HEK293 (cell line): Measurements from ENCODE around the gene ABCF2.

ENCODE experiments used
- CTCF ChIA-PET: fragments of 350-600 bp; formaldehyde crosslinking; extraction: SDS; loops from one replicate; lab custom pipeline; 2021; ENCODE audit warnings: antibody characterized with exemption; lab: Yijun Ruan, JAX
- POLR2A ChIA-PET: fragments of 300-600 bp; formaldehyde crosslinking; extraction: SDS; loops from one replicate; lab custom pipeline; 2020; ENCODE audit warnings: antibody characterized with exemption, inconsistent platforms; lab: Yijun Ruan, JAX
- H3K27ac ChIP-seq: fragments of 200-500 bp; sonication (Bioruptor generic); 2 replicates; pipeline ENCODE4 v1.5.1; 2014; ENCODE audit warnings: low read depth, low read length, control low read depth, inconsistent platforms; ENCODE audit errors: extremely low read depth
- H3K36me3 ChIP-seq, 2 experiments: fragments of 200-500 bp in 1 of 2; sonication (Bioruptor generic) in 1 of 2; 1 replicate in 1 of 2; 2 replicates in 1 of 2; pipeline ENCODE4 v1.5.1; 2014 to 2017; ENCODE audit warnings: inconsistent platforms in 2 of 2, low read length in 2 of 2; ENCODE audit not compliant: control insufficient read depth in 2 of 2, insufficient read depth in 1 of 2
- H3K4me1 ChIP-seq: fragments of 200-500 bp; sonication (Bioruptor generic); 2 replicates; pipeline ENCODE4 v1.5.1; 2014; ENCODE audit warnings: mild to moderate bottlenecking, low read length, inconsistent platforms; ENCODE audit not compliant: control insufficient read depth, insufficient read depth
- H3K4me3 ChIP-seq: 2 replicates; pipeline ENCODE4 v1.5.1; 2011; ENCODE audit warnings: low read depth, mild to moderate bottlenecking, control low read depth, low read length, moderate library complexity
- H3K9me3 ChIP-seq: fragments of 200-500 bp; sonication (Bioruptor generic); 2 replicates; pipeline ENCODE4 v1.5.1; 2014; ENCODE audit warnings: low read depth, low read length, inconsistent platforms; ENCODE audit not compliant: control insufficient read depth, insufficient read depth
- GFI1B ChIP-seq: fragments of 450-650 bp; formaldehyde crosslinking; IDR thresholded peaks from 2 replicates; pipeline ENCODE4 v1.5.1; 2016; ENCODE audit warnings: missing biosample characterization, missing genetic modification characterization
- MZF1 ChIP-seq: fragments of 450-650 bp; formaldehyde crosslinking; IDR thresholded peaks from 2 replicates; pipeline ENCODE4 v1.5.1; 2017; ENCODE audit warnings: missing biosample characterization, missing genetic modification characterization, borderline replicate concordance
- OSR2 ChIP-seq: fragments of 450-650 bp; formaldehyde crosslinking; IDR thresholded peaks from 2 replicates; pipeline ENCODE4 v1.5.1; 2016; ENCODE audit warnings: missing biosample characterization, missing genetic modification characterization
- SALL2 ChIP-seq: fragments of 450-650 bp; formaldehyde crosslinking; IDR thresholded peaks from 2 replicates; pipeline ENCODE4 v1.5.0; 2017; ENCODE audit warnings: missing biosample characterization, mild to moderate bottlenecking, missing genetic modification characterization, borderline replicate concordance
- ZFP3 ChIP-seq: fragments of 450-650 bp; formaldehyde crosslinking; IDR thresholded peaks from 2 replicates; pipeline ENCODE4 v1.5.1; 2016; ENCODE audit warnings: low read depth, missing biosample characterization, missing genetic modification characterization
- ZFP69B ChIP-seq: fragments of 450-650 bp; formaldehyde crosslinking; IDR thresholded peaks from 2 replicates; pipeline ENCODE4 v1.5.1; 2016; ENCODE audit warnings: missing biosample characterization, missing genetic modification characterization
- ZNF174 ChIP-seq: fragments of 450-650 bp; formaldehyde crosslinking; IDR thresholded peaks from 2 replicates; pipeline ENCODE4 v1.5.0; 2017; ENCODE audit warnings: missing biosample characterization, mild to moderate bottlenecking, missing genetic modification characterization
- ZNF2 ChIP-seq: fragments of 450-650 bp; formaldehyde crosslinking; IDR thresholded peaks from 2 replicates; pipeline ENCODE4 v1.5.1; 2016; ENCODE audit warnings: missing biosample characterization, missing genetic modification characterization
- ZNF292 ChIP-seq: fragments of 450-650 bp; formaldehyde crosslinking; IDR thresholded peaks from 2 replicates; pipeline ENCODE4 v1.5.1; 2016; ENCODE audit warnings: low read depth, missing biosample characterization, missing genetic modification characterization, borderline replicate concordance
- ZNF324 ChIP-seq: fragments of 450-650 bp; formaldehyde crosslinking; IDR thresholded peaks from 2 replicates; pipeline ENCODE4 v1.5.1; 2016; ENCODE audit warnings: missing biosample characterization, missing genetic modification characterization
- ZNF37A ChIP-seq: fragments of 450-650 bp; IDR thresholded peaks from 2 replicates; pipeline ENCODE4 v1.5.1; 2018; ENCODE audit warnings: missing biosample characterization, missing genetic modification characterization
- ZNF521 ChIP-seq: fragments of 450-650 bp; formaldehyde crosslinking; IDR thresholded peaks from 2 replicates; pipeline ENCODE4 v1.5.1; 2017; ENCODE audit warnings: missing biosample characterization, mild to moderate bottlenecking, missing genetic modification characterization
- ZNF529 ChIP-seq: fragments of 450-650 bp; formaldehyde crosslinking; IDR thresholded peaks from 2 replicates; pipeline ENCODE4 v1.5.1; 2017; ENCODE audit warnings: missing genetic modification characterization, missing biosample characterization; ENCODE audit not compliant: insufficient replicate concordance
- ZNF600 ChIP-seq: fragments of 450-650 bp; formaldehyde crosslinking; IDR thresholded peaks from 2 replicates; pipeline ENCODE4 v1.5.1; 2016; ENCODE audit warnings: missing biosample characterization, missing genetic modification characterization
- ZNF624 ChIP-seq: fragments of 450-650 bp; formaldehyde crosslinking; IDR thresholded peaks from 2 replicates; pipeline ENCODE4 v1.5.1; 2017; ENCODE audit warnings: missing biosample characterization, missing genetic modification characterization
- ZNF660 ChIP-seq: fragments of 450-650 bp; IDR thresholded peaks from 2 replicates; pipeline ENCODE4 v1.5.1; 2018; ENCODE audit warnings: missing biosample characterization, mild to moderate bottlenecking, missing genetic modification characterization
- ZNF791 ChIP-seq: fragments of 450-650 bp; formaldehyde crosslinking; IDR thresholded peaks from 2 replicates; pipeline ENCODE4 v1.5.1; 2016; ENCODE audit warnings: missing biosample characterization, missing genetic modification characterization
- ZNF843 ChIP-seq: fragments of 450-650 bp; formaldehyde crosslinking; IDR thresholded peaks from 2 replicates; pipeline ENCODE4 v1.5.1; 2016; ENCODE audit warnings: missing biosample characterization, missing genetic modification characterization
- TF ChIP-seq, protein P1 (sequence below): fragments of 450-650 bp; formaldehyde crosslinking; IDR thresholded peaks from 2 replicates; pipeline ENCODE4 v1.5.0; 2017; ENCODE audit warnings: missing biosample characterization, missing genetic modification characterization, borderline replicate concordance
- TF ChIP-seq, protein P2 (sequence below): fragments of 450-650 bp; formaldehyde crosslinking; IDR thresholded peaks from 2 replicates; pipeline ENCODE4 v1.5.1; 2016; ENCODE audit warnings: missing biosample characterization, missing genetic modification characterization
- TF ChIP-seq, protein P3 (sequence below): fragments of 450-650 bp; formaldehyde crosslinking; IDR thresholded peaks from 2 replicates; pipeline ENCODE4 v1.5.1; 2016; ENCODE audit warnings: missing biosample characterization, missing genetic modification characterization

ABCF2 gene

DNA sequence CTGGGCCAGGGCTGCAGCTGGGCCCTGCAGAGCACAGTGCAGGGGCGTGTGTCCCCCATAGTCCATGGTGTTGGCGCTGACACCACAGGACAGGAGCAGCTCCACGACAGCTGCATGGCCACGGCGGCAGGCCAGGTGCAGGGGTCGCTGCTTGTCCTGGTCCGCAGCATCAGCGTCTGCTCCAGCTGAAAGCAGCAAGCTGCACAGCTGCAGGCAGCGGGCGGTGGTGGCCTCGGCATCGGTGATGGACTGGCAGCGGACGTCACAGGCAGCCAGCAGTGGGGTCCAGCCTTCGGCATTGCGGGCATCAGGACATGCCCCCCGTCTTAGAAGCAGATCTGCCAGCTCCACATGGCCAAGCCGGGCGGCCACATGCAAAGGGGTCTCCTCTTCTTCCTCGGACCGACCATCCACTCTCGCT is 46.0 kb downstream of the ABCF2 start (continued):
- no peak for TF ChIP-seq ZNF174 (tag by site-specific recombination)
- TF ChIP-seq, protein P1, sequence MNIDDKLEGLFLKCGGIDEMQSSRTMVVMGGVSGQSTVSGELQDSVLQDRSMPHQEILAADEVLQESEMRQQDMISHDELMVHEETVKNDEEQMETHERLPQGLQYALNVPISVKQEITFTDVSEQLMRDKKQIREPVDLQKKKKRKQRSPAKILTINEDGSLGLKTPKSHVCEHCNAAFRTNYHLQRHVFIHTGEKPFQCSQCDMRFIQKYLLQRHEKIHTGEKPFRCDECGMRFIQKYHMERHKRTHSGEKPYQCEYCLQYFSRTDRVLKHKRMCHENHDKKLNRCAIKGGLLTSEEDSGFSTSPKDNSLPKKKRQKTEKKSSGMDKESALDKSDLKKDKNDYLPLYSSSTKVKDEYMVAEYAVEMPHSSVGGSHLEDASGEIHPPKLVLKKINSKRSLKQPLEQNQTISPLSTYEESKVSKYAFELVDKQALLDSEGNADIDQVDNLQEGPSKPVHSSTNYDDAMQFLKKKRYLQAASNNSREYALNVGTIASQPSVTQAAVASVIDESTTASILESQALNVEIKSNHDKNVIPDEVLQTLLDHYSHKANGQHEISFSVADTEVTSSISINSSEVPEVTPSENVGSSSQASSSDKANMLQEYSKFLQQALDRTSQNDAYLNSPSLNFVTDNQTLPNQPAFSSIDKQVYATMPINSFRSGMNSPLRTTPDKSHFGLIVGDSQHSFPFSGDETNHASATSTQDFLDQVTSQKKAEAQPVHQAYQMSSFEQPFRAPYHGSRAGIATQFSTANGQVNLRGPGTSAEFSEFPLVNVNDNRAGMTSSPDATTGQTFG: no peak

DNA sequence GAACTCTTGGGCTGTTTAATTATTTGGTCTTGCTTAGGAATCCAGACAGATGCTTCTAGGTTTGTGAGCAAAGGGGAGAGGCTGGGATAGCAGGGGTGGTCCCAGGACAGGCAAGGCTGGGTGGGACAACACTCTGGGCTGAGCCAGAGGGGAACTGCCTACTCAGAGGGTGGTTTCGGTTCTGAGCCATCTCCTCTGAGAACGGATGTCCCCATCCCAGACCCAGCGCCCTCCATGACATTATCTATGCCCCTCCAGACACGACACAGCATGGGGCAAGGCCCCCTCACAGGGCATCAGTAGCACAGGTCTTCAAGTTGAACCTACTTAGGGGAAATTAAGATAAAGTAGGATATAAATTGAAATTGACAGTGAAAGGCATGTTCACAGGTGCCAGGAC is 47.1 kb downstream of the ABCF2 start:
- TF ChIP-seq MZF1 (tag by site-specific recombination) (no peak), ZNF292 (no peak), ZNF529 (tag by site-specific recombination) (no peak), ZNF37A (tag by site-specific recombination) (no peak), ZNF521 (tag by site-specific recombination) (no peak), ZNF2 (no peak), ZFP3 (tag by site-specific recombination) (no peak), GFI1B (tag by site-specific recombination) (no peak), ZNF600 (no peak), ZNF660 (no peak), OSR2 (tag by site-specific recombination) (no peak), ZNF843 (tag by site-specific recombination) (no peak), ZNF324 (tag by site-specific recombination) (no peak), ZNF791 (tag by site-specific recombination) (no peak), ZFP69B (no peak), SALL2 (tag by site-specific recombination) (no peak), ZNF624 (tag by site-specific recombination) (no peak)
- TF ChIP-seq, protein P2, sequence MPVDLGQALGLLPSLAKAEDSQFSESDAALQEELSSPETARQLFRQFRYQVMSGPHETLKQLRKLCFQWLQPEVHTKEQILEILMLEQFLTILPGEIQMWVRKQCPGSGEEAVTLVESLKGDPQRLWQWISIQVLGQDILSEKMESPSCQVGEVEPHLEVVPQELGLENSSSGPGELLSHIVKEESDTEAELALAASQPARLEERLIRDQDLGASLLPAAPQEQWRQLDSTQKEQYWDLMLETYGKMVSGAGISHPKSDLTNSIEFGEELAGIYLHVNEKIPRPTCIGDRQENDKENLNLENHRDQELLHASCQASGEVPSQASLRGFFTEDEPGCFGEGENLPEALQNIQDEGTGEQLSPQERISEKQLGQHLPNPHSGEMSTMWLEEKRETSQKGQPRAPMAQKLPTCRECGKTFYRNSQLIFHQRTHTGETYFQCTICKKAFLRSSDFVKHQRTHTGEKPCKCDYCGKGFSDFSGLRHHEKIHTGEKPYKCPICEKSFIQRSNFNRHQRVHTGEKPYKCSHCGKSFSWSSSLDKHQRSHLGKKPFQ (tag by site-specific recombination): no peak
- TF ChIP-seq, protein P3, sequence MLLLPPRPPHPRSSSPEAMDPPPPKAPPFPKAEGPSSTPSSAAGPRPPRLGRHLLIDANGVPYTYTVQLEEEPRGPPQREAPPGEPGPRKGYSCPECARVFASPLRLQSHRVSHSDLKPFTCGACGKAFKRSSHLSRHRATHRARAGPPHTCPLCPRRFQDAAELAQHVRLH: no peak
- H3K36me3 ChIP-seq: no peaks in the 10 kb centered on the region
- no peaks in the 10 kb centered on the region for H3K4me1 ChIP-seq
- no peaks in the 10 kb centered on the region for H3K9me3 ChIP-seq
- POLR2A ChIA-PET: no interaction called here
- H3K27ac ChIP-seq: no peak overlapping the region
- CTCF ChIA-PET: interaction anchor here (1.7 kb wide), 1 partner anchor 12 kb away, joined by 5 read pairs; no protein-coding TSS in a partner anchor
- H3K4me3 ChIP-seq: no peak overlapping the region

DNA sequence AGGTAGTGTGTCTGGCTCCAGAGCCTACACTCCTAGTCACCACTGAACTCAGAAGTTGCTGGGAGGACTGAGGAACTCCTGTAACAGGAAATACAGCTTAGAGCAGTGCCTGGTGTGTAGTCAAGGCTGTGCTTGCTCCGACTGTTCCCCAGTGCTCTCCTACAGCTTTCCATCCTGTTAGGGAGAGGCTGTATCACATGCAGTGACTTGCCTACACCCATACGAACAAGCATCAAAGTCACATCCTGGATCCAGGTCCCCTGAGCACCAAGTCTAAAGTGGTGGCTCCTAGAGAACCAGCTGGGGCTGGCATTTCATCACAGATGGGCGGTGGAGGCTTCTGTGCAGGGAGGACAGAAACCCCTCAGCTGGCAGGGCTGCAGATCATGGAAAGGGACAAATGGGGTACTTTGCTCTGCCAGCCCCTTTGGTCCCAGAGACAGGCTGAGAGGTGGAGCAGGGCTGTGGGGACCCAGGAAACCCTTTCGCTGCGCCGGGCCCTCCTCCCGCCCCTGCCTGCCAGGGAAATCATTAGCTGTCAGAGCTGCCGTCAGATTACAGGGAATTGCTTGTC is 47.6 kb downstream of the ABCF2 start:
- CTCF ChIA-PET: interaction anchor here (0.8 to 1.7 kb wide), 5 partner anchors 9 to 64 kb away, joined by 3 to 7 read pairs (median 4); no protein-coding TSS in a partner anchor
- Histone ChIP-seq H3K36me3 (no peaks in the 10 kb centered on the region), H3K27ac (no peak overlapping the region), H3K4me3 (no peak overlapping the region), H3K4me1 (no peaks in the 10 kb centered on the region), H3K9me3 (no peaks in the 10 kb centered on the region)
- TF ChIP-seq ZNF292: no peak
- POLR2A ChIA-PET: no interaction called here
